HepG2 (cell line): ENCODE data around the gene ALDH4A1. TPM values are rescaled to one million over a fixed set of nuclear protein-coding genes. Genes with fewer than 3 reads are reported as not detected.

Experiments
- AHDC1 ChIP-seq: sonication (generic); formaldehyde crosslinking; IDR thresholded peaks from 2 replicates; pipeline ENCODE4 v1.5.1; 2020; ENCODE audit warnings: mild to moderate bottlenecking, missing genetic modification reagents, borderline replicate concordance
- DMTF1 ChIP-seq: sonication (generic); formaldehyde crosslinking; IDR thresholded peaks from 2 replicates; pipeline ENCODE4 v1.4.0; 2020; ENCODE audit warnings: mild to moderate bottlenecking, missing genetic modification reagents
- EED ChIP-seq: sonication (generic); formaldehyde crosslinking; IDR thresholded peaks from 2 replicates; pipeline ENCODE4 v1.5.0; 2020; ENCODE audit warnings: mild to moderate bottlenecking, missing genetic modification reagents
- EHMT2 ChIP-seq: fragments of 200-600 bp; sonication (generic); IDR thresholded peaks from 2 replicates; pipeline ENCODE4 v1.7.0; 2017; ENCODE audit warnings: antibody characterized with exemption, low read depth, low read length, borderline replicate concordance
- FOSL2 ChIP-seq: sonication (generic); formaldehyde crosslinking; IDR thresholded peaks from 2 replicates; pipeline ENCODE4 v1.4.0; 2020; ENCODE audit warnings: missing genetic modification reagents
- KMT2B ChIP-seq: IDR thresholded peaks from 2 replicates; pipeline ENCODE4 v1.6.1; 2016; ENCODE audit warnings: missing genetic modification reagents, missing compliant biosample characterization
- MATR3 ChIP-seq: sonication (generic); formaldehyde crosslinking; IDR thresholded peaks from 2 replicates; pipeline ENCODE4 v1.4.0; 2020; ENCODE audit warnings: missing genetic modification reagents
- NONO ChIP-seq, 2 experiments: fragments of 450-650 bp in 1 of 2; sonication (generic) in 1 of 2; formaldehyde crosslinking in 1 of 2; IDR thresholded peaks in 1 of 2; conservative IDR thresholded peaks in 1 of 2; 2 replicates each; pipeline versions ENCODE4 v1.6.1 to v1.8.0; 2017 to 2022; ENCODE audit warnings: mild to moderate bottlenecking in 1 of 2, missing genetic modification reagents in 1 of 2, moderate library complexity in 1 of 2
- NPAS2 ChIP-seq: sonication (generic); formaldehyde crosslinking; IDR thresholded peaks from 2 replicates; pipeline ENCODE4 v1.8.0; 2022; ENCODE audit warnings: mild to moderate bottlenecking, missing genetic modification reagents, borderline replicate concordance
- NR0B2 ChIP-seq: sonication (generic); formaldehyde crosslinking; IDR thresholded peaks from 2 replicates; pipeline ENCODE4 v1.4.0; 2020; ENCODE audit warnings: mild to moderate bottlenecking, missing genetic modification reagents
- PAWR ChIP-seq: sonication (generic); formaldehyde crosslinking; IDR thresholded peaks from 2 replicates; pipeline ENCODE4 v1.4.0; 2020; ENCODE audit warnings: missing genetic modification reagents, mild to moderate bottlenecking, borderline replicate concordance
- PHF5A ChIP-seq: IDR thresholded peaks from one replicate; pipeline ENCODE4 v1.6.1; 2018; ENCODE audit warnings: low read depth, missing genetic modification reagents; ENCODE audit not compliant: unreplicated experiment
- SP4 ChIP-seq: sonication (generic); formaldehyde crosslinking; IDR thresholded peaks from 2 replicates; pipeline ENCODE4 v1.8.1; 2023; ENCODE audit warnings: mild to moderate bottlenecking, missing genetic modification reagents
- SRSF9 ChIP-seq: fragments of 200-400 bp; formaldehyde crosslinking; IDR thresholded peaks from 2 replicates; pipeline ENCODE4 v1.6.1; 2018; ENCODE audit warnings: borderline replicate concordance, mild to moderate bottlenecking, low read depth, low read length; ENCODE audit not compliant: insufficient read depth, poor library complexity, severe bottlenecking
- THRA ChIP-seq: sonication (generic); formaldehyde crosslinking; IDR thresholded peaks from 2 replicates; pipeline ENCODE4 v1.4.0; 2020; ENCODE audit warnings: missing genetic modification reagents, borderline replicate concordance
- TMF1 ChIP-seq: sonication (generic); formaldehyde crosslinking; IDR thresholded peaks from 2 replicates; pipeline ENCODE4 v1.8.1; 2022; ENCODE audit warnings: low read depth, missing genetic modification reagents
- ZNF3 ChIP-seq: IDR thresholded peaks from 2 replicates; pipeline ENCODE4 v1.7.0; 2017; ENCODE audit warnings: inconsistent platforms
- ZNF383 ChIP-seq: sonication (generic); formaldehyde crosslinking; IDR thresholded peaks from 2 replicates; pipeline ENCODE4 v1.4.0; 2020; ENCODE audit warnings: missing genetic modification reagents, mild to moderate bottlenecking, borderline replicate concordance
- ZNF639 ChIP-seq: conservative IDR thresholded peaks from 2 replicates; pipeline ENCODE4 v1.6.1; 2018; ENCODE audit warnings: missing genetic modification reagents
- polyA plus RNA-seq, 8 experiments: library from polyadenylated mRNA; depleted of rRNA in 3 of 8; stranded (reverse) in 7 of 8; unstranded in 1 of 8; fragments of >200 nt; fragmentation: Illumina TruSeq in 4 of 8; extraction: Trizol in 4 of 8; gene quantifications; 2 replicates each; pipeline versions ENCODE4 v1.2.1 to v1.2.3, GENCODE V29; 2011 to 2016; ENCODE audit warnings: low read depth in 4 of 8, missing spikeins in 1 of 8, mixed read lengths in 1 of 8; ENCODE audit not compliant: insufficient read depth in 1 of 8
- total RNA-seq, 5 experiments: library from RNA; depleted of rRNA; stranded (reverse); fragments of >200 nt; fragmentation: Illumina TruSeq; extraction: Trizol; gene quantifications; 2 replicates each; pipeline ENCODE4 v1.2.3, GENCODE V29; 2016; ENCODE audit warnings: low read depth in 1 of 5

Gene ALDH4A1
- total and polyA plus RNA-seq, 2 of the 13 experiments (the other 11 are each of a cell fraction or from before 2014, with no cell fraction given) = 76.4 to 240 TPM

- TF ChIP-seq EED (CRISPR knock-in tag) (no peak), ZNF639 (CRISPR knock-in tag) (no peak), PAWR (CRISPR knock-in tag) (no peak), KMT2B (CRISPR knock-in tag) (no peak), SP4 (CRISPR knock-in tag) (no peak), THRA (CRISPR knock-in tag) (0 out of 2 replicates have a peak, but pooled peaks have one; percentile 19), TMF1 (CRISPR knock-in tag) (no peak), SRSF9 (no peak), ZNF383 (CRISPR knock-in tag) (no peak), FOSL2 (no peak), NR0B2 (CRISPR knock-in tag) (no peak), NONO (IDR thresholded peaks at IDR 0.05) (no peak), NONO (CRISPR knock-in tag; conservative IDR thresholded peaks at IDR 0.05) (no peak), EHMT2 (no peak), DMTF1 (CRISPR knock-in tag) (no peak), PHF5A (CRISPR knock-in tag) (no peak), NPAS2 (CRISPR knock-in tag) (no peak), AHDC1 (CRISPR knock-in tag) (no peak), ZNF3 (CRISPR knock-in tag) (no peak), MATR3 (no peak)
Measured at GRCh38 chr1:18938707-18939070, 36.3 kb upstream of the ALDH4A1 start (continued).
